ENCODE measurements around the gene TGFB2.

TGFB2 gene

GRCh38 chr1:218424502-218424901 is 79.4 kb downstream of the TGFB2 start:
- no peak for DNase-seq (ENCODE audit: low read depth in 2 of 2)

DNA sequence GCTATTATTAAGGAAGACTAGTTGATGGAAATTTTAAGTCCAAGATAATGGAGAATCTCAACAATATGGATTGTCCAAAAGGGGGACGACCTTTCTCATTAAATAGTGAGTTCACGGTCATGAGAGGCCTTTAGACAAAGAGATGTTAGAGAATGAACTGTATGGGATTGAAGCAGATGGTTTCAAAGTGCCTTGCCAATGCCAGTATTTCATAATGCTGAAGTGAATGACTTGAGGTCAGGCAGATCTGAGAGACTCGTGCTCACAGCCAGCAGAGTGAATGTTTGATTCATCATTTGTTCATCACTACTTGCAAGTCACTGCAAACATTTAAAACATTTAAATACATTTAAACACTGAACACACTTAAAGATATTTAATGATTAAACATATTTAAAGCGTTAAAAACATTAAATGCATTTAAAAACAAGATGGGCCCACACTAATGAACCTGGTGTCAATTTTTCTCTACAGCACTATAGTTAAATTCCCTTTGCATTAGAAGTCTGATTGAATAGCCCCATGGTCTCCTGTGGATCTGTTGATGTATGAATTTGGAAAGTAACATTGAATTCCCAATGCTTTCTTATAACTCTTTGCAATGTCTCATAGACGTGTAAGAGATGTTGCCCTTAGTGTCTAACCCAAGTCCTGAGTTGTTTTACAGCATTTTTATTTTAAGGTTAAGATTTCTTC is 80.7 kb downstream of the TGFB2 start:
- peak in 1 of 2 experiments; percentile 29 for DNase-seq (ENCODE audit: low read depth in 2 of 2)

- no peak for DNase-seq (ENCODE audit: low read depth in 2 of 2)
Observed at GRCh38 chr1:218426343-218426657, 81.2 kb downstream of the TGFB2 start.

GRCh38 chr1:218429301-218429700 is 84.2 kb downstream of the TGFB2 start:
- no peak for DNase-seq (ENCODE audit: low read depth in 2 of 2)

- no peak for DNase-seq (ENCODE audit: low read depth in 2 of 2)
Observed at GRCh38 chr1:218430346-218430745, 85.2 kb downstream of the TGFB2 start.

- no peak for DNase-seq (ENCODE audit: low read depth in 2 of 2)
Observed at GRCh38 chr1:218430822-218431221, 85.7 kb downstream of the TGFB2 start.

DNA sequence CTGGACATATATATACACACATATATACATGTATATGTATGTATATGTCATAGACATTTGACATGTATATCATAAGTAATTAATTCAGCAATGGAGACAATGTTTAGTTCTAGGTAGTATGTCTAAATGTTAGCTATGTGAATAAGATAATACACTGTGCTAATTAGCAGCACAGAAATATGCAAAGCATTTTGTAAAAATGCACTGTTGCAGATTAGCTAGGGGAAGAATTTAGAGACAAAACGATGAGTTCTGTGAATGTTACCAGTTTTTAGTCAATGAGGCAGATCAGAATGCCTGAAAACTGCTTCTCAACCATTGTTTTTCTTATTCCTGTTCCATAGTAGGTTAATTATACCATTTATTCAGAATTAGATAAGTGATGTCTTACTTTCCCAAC is 86.3 kb downstream of the TGFB2 start:
- no peak for DNase-seq (ENCODE audit: low read depth in 2 of 2)

- DNase-seq (ENCODE audit: low read depth in 2 of 2), result peak; percentile 53 to 59
Observed at GRCh38 chr1:218433744-218434143, 88.6 kb downstream of the TGFB2 start.

GRCh38 chr1:218435528-218435927 is 90.4 kb downstream of the TGFB2 start:
- DNase-seq (ENCODE audit: low read depth in 2 of 2), result no peak

GRCh38 chr1:218436346-218436745 is 91.2 kb downstream of the TGFB2 start:
- no peak for DNase-seq (ENCODE audit: low read depth in 2 of 2)

GRCh38 chr1:218436997-218437396 is 91.9 kb downstream of the TGFB2 start:
- no peak for DNase-seq (ENCODE audit: low read depth in 2 of 2)

- no peak for DNase-seq (ENCODE audit: low read depth in 2 of 2)
Observed at GRCh38 chr1:218439541-218440295, 94.6 kb downstream of the TGFB2 start.

- no peak for DNase-seq (ENCODE audit: low read depth in 2 of 2)
Observed at GRCh38 chr1:218443255-218443654, 98.1 kb downstream of the TGFB2 start.

DNA sequence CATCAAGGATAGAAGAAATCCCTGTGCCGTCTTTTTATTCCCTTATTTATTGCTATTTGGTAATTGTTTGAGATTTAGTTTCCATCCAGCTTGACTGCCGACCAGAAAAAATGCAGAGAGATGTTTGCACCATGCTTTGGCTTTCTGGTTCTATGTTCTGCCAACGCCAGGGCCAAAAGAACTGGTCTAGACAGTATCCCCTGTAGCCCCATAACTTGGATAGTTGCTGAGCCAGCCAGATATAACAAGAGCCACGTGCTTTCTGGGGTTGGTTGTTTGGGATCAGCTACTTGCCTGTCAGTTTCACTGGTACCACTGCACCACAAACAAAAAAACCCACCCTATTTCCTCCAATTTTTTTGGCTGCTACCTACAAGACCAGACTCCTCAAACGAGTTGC is 99.0 kb downstream of the TGFB2 start:
- no peak for DNase-seq (ENCODE audit: low read depth in 2 of 2)

DNA sequence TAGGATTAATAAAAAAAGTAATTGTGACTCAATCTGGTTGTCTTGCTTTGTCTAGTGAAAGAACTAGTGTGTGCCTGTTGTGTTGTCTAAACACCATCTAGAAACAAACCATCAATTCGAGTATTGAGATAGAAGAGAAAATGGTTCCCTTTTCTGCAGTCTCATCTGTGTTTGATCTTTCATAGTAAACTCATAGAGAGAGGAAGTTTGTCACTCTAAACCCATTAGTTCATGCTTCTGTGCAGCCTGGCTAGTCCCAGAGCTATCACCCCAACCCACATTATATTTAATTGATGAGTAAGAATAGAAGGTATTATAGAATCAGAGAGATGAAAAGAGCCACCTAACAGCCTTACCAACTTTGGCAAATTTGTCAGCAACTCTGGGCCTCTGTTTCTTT is 99.5 kb downstream of the TGFB2 start:
- DNase-seq (ENCODE audit: low read depth in 2 of 2), result no peak

GRCh38 chr1:218447010-218447689 is 102.0 kb downstream of the TGFB2 start:
- no peak for DNase-seq (ENCODE audit: low read depth in 2 of 2)

DNA sequence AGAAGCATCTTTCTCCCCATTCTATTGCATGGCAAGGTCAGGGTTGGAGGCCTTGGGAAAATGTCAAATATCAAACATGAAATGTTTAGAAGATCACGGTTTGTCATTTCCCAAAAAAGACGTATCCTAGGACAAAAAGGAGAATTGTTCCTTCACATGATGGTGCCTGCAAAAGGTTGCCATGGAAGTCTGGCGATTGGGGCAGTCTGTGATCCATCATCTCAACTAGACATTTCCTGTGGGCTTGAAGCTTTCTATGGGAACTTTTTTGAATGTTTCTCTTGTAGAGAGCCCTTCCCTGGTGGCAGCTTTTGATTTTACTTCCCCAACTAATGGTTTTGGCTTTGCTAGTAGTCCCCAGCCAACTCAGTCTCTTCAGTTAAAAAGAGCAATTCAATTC is 106.3 kb downstream of the TGFB2 start:
- DNase-seq (ENCODE audit: low read depth in 2 of 2), result no peak

GRCh38 chr1:218454700-218455282 is 109.7 kb downstream of the TGFB2 start:
- no peak for DNase-seq (ENCODE audit: low read depth in 2 of 2)

- no peak for DNase-seq (ENCODE audit: low read depth in 2 of 2)
Observed at GRCh38 chr1:218456444-218456843, 111.3 kb downstream of the TGFB2 start.

DNA sequence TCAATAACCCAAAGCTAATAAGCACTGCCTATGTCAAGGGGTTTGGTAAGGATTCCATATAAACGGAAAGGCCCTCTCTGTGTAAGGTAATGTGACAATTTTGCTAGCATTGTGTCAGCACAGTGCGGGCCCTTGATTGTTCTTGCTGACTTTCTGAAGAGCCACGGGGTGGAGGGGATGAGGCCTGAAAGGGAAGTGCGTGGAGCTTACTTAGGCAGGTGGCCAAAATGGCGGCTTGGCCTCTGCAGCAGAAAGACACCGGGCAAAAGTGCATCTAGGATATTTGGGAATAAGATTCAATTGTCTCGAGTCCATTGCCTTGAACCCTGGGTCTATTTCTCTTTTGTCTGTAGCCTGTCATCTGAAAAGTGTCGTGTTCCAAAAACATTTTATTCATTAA is 114.3 kb downstream of the TGFB2 start:
- DNase-seq (ENCODE audit: low read depth in 2 of 2), result no peak

GRCh38 chr1:218459878-218460711 is 115.0 kb downstream of the TGFB2 start:
- DNase-seq (ENCODE audit: low read depth in 2 of 2), result peak; percentile 88 to 90

- no peak for DNase-seq (ENCODE audit: low read depth in 2 of 2)
Observed at GRCh38 chr1:218461351-218461750, 116.2 kb downstream of the TGFB2 start.
